SKM-1 treated with dmso at 0.1 percent for 144 hours (cell line): ENCODE measurements around the gene PKIG.
A peak's percentile ranks its signal among the peaks of the same experiment; 100 is the strongest.

Experiments
- DNase-seq: peaks from one replicate; lab custom pipeline; 2025; ENCODE audit not compliant: unreplicated experiment; lab: John Stamatoyannopoulos, UW

Gene PKIG

DNA sequence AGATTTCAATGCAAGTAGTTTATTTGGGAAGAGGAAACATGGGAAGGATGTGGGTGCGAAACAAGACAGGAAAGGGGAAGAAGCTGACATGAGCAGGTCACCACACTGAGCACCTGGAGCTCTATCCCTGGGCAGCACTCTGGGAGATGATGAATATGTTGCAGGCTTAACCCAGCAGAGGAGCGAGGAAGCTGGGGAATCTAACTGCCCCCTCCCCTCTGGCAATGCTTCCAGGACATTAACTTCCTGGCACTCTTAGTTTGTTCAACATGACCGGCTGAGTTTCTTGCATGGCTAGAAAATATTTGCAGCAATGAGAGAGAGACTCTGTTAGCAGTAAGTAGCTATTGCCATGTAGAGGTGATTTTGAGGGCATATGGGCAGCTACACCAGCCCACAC, 74.1 kb downstream of the PKIG start:
- no peak for DNase-seq

DNA sequence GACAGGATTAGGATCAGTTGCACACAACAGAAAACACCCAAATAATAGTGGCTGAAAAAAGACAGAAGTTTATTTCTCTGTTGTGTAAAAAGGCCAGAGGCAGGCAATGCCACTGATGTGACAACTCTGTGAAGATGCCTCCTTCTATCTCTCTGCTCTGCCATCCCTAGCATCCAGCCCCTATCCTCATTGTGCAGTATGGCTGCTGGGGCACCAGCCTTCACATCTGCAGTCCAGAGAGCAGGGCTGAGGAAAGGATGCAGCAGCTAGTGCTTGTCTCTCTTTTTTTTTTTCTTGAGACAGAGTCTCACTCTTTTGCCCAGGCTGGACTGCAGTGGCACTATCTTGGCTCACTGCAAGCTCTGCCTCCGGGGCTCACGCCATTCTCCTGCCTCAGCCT, 75.5 kb downstream of the PKIG start:
- no peak for DNase-seq

DNA sequence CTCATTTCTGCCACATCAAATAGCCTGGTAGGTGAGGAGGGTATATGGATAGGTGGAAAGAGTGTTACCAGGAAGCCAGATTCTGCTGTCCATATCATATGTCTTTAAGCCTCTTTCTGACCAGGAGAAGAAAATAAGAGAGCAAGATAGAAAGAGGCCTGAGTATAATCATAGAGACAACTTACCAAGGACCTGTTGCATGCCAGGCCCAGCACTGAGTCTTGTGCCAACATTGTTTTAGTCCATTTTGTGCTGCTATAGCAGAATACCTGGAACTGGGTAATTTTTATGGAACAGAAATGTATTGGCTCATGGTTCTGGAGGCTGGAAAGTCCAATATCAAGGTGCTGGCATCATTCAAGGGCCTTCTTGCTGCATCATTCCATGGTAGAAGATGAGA, 76.4 kb downstream of the PKIG start:
- DNase-seq = no peak

DNA sequence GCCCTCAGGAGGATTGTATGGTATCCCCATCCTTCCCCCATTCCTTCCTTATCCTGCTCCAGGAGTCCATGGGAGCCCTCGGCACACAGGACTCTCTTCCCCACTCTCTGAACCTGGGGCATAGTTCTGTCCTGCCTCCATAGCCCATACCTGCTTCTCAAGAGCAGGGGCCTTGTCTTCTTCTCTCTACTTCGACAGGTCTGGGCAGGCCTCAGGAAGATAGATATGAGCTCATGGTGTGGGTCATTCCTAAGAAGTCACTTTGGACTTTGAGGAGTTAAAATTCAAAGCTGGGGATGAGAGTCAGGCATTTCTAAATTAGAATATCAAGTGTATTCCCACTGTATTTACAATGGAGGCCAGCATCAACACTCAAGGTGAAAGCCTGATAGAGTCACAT, 77.6 kb downstream of the PKIG start:
- DNase-seq = no peak

DNA sequence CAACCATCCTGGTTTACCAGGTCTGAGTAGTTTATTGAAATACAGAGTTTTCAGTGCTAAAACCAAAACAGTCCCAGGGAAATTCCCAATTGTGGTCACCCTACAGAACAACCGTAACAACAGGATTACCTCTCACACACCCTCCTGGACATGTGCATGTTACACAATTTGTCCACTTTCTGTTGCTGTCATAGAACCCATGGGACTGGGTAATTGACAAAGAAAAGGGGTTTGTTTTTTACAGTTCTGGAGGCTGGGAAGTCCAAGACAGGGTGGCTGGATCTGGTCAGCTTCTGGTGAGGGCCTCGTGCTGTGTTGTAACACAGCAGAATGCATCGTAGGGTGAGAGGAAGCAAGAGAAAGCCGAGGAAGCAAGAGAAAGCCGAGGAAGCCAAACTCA, 78.2 kb downstream of the PKIG start:
- DNase-seq = no peak

DNA sequence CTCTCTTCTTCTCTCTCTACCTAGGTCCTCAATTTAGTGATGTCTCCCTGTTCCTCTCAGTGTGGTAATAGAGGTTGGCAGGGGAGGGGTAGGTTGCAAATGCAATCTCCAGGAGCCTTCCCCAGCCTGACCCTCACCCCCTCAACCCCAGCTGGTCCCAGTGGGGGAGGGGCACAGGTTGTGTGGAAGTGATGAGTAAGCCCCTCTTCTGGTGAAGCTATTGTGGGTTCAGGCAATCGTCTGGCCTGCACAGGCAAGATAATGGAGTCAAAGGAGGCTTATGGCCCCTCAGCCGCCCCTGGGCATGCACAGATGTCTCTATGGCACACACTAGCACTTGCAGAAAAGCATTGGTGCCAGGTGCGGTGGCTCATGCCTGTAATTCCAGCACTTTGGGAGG, 79.9 kb downstream of the PKIG start:
- no peak for DNase-seq

DNA sequence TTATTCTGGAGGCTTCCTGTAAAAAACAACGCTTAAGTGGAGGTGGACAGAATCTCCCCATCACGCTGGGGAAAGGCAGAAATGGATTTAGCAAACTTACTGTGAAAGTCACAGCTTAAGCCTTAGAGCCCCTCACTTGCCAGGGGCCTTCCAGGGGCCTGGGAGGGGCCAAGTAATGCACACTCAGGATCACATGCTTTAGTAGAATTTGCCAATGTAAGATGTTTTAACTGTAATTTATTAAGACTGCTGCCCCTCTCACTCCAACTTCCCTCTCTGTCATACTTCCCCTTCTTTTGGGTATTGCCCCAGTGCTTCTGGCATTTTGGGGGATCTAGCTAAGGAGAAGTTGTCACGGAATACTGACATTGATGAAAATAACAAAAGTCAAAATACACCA, 81.8 kb downstream of the PKIG start:
- DNase-seq = peak; percentile 76

DNA sequence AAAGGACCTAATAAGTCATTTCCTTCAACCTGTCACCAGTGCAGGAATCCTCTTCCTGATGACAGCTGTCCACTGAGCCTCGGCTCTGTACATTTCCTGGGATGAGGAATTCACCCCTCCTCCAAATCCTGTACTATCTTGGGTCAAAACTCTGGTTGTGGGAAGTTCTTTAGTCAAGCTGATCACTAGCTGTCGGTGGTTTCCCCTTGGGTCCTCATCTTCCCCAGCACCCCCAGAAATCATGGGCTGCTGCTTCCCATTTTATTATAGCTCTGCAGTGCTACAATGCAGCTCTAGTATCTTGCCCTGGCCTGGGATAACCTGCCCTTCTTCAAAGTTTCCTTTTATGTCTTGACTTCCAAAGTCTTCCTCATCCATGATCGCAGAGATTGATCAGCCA, 83.7 kb downstream of the PKIG start:
- no peak for DNase-seq
